Measurements from ENCODE around the gene ZNF444.

DNA sequence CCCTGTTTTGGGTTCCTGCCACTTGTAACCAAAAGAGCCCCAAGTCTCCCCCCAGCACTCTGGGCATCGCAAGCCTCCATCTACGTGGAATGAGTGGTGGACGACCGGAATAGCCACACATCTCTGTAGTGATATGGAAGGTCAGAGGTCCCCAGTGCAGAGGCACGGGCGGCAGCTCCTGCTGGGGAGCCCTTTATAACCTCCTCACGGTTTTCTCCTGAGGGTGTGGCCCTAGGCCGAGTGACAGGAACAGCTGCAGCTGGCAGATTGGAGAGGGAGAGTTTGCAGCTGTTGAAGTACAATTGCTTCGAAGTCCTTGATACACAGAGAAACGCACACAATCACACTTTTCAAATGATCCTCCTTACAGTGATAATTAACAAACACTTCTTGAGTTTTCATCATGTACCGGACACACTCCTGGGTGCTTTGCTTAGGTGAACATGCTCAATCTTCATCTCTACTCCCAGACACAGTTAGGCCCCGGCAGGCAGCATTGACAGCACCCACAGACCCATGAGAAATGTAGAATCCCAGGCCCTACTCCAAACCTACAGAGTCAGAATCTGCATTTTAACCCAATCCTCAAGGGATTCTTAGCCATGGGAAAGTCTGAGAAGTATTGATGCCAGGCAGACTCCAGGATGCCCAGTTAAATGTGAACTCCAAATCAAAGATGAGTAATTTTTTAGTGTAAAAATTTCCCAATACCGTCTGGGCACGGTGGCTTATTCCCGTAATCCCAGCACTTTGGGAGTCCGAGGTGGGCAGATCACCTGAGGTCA is 15.1 kb upstream of the ZNF444 start:
- TF ChIP-seq, protein P1, sequence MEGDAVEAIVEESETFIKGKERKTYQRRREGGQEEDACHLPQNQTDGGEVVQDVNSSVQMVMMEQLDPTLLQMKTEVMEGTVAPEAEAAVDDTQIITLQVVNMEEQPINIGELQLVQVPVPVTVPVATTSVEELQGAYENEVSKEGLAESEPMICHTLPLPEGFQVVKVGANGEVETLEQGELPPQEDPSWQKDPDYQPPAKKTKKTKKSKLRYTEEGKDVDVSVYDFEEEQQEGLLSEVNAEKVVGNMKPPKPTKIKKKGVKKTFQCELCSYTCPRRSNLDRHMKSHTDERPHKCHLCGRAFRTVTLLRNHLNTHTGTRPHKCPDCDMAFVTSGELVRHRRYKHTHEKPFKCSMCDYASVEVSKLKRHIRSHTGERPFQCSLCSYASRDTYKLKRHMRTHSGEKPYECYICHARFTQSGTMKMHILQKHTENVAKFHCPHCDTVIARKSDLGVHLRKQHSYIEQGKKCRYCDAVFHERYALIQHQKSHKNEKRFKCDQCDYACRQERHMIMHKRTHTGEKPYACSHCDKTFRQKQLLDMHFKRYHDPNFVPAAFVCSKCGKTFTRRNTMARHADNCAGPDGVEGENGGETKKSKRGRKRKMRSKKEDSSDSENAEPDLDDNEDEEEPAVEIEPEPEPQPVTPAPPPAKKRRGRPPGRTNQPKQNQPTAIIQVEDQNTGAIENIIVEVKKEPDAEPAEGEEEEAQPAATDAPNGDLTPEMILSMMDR (IDR thresholded peaks at IDR 0.05; ENCODE audit: insufficient read depth, low read length, poor library complexity, severe bottlenecking), result no peak
- no peak for TF ChIP-seq EZH2phosphoT487 (conservative IDR thresholded peaks at IDR 0.05; ENCODE audit: low read length)

Measured in SU-DHL-6 (cell line).